ENCODE data around the gene ZNF667. TPM values are rescaled to one million over a fixed set of nuclear protein-coding genes. Genes with fewer than 3 reads are reported as not detected.

ZNF667 gene
- total RNA-seq, 1 donor from 2014 or later = 3.1 TPM

DNA sequence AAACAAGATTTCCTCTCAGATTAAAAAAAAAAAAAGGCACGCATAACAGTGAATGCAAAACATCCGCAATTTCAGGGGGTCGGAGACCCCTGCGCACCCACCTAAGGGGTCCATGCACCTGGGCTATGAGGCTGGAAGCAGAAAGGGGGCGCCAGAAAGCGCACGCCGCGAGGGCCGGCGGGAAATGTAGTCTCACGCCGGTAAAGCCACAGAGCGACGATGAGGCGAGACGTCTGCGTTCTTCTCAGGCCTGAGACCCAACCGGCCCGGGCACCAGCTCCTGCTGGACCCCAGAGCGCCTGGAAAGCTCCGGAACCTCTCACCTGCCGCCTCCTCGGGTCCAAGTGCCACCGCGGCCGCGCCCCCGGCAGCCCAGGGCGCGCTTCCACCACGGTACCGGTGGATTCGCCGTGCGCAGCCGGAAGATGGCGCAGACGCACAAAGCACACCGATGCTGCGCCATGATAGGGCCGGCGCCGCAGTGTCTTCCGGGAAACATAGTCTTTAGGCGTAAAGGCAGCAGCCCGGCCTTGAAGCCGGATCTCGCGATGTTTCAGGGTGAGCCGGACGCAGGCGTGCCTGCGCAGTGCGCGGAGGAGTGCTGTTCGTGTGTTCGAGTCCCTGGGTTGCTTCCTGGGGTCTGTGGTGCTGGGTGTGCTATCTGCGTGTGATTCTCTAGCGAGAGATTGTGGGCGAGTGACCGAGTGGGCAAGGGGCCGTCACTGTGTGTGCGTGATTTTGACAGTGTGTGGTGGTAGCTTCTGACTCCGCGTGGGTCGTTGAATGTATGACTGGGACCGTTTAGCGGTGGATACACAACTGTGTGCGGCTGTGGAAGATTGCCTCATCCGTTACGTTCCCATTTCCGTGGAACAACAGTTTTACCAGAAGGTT is 83.8 kb downstream of the ZNF667 start, which contains the start of gene ZNF582:
TSS of gene ZNF582 (minus strand) at position 416 of the 894 bp plus-strand sequence. CDS start 1,782 bp downstream, outside the sequence.
- peak; percentile 93 for DNase-seq (ENCODE audit: low read depth)

Other genes with a start within 250 kb of the ZNF667 start
- not detected in 2 replicates for gene EDDM13, start 204.6 kb downstream of the ZNF667 start, total RNA-seq
- gene ZSCAN5A, start 162.5 kb downstream of the ZNF667 start, total RNA-seq = 4.8 and 33.1 TPM in 2 replicates
- gene ZNF582, start 83.8 kb downstream of the ZNF667 start, total RNA-seq = 2.8 and 3.0 TPM in 2 replicates
- gene ZNF583, start 73.0 kb downstream of the ZNF667 start, total RNA-seq = 12.6 and 14.6 TPM in 2 replicates
- gene ZNF471, start 30.5 kb upstream of the ZNF667 start, total RNA-seq = 1.4 and 2.2 TPM in 2 replicates
- gene ZFP28, start 61.6 kb upstream of the ZNF667 start, total RNA-seq = 9.6 and 10.2 TPM in 2 replicates
- 2.0 and 2.1 TPM in 2 replicates for gene ZNF470, start 90.1 kb upstream of the ZNF667 start, total RNA-seq
- gene ZNF71, start 118.0 kb upstream of the ZNF667 start, total RNA-seq = 6.2 and 7.5 TPM in 2 replicates
- 0.48 and 0.78 TPM in 2 replicates for gene SMIM17, start 165.8 kb upstream of the ZNF667 start, total RNA-seq
- not detected in 2 replicates for gene ZNF835, start 194.4 kb upstream of the ZNF667 start, total RNA-seq

Measured in myocyte (in vitro differentiated cells).